HCT116 (cell line): ENCODE measurements around the gene GDAP1L1.

ENCODE experiments used
- CTCF ChIP-seq, 3 experiments: fragments of 200-600 bp in 1 of 3; sonication (generic) in 1 of 3; IDR thresholded peaks in 2 of 3; conservative IDR thresholded peaks in 1 of 3; 2 replicates each; pipeline ENCODE4 v1.5.1; 2012 to 2017; ENCODE audit warnings: low read depth in 2 of 3, low read length in 2 of 3, antibody characterized with exemption in 1 of 3, borderline replicate concordance in 1 of 3, control low read depth in 1 of 3, mild to moderate bottlenecking in 1 of 3, mixed read lengths in 1 of 3, mixed run types in 1 of 3, moderate library complexity in 1 of 3; ENCODE audit not compliant: insufficient read depth in 1 of 3
- EZH2 ChIP-seq: fragments of 200-600 bp; sonication (generic); IDR thresholded peaks from 2 replicates; pipeline ENCODE4 v1.6.1; 2017; ENCODE audit warnings: antibody characterized with exemption, mixed run types
- JUND ChIP-seq: IDR thresholded peaks from 2 replicates; pipeline ENCODE4 v1.6.1; 2012
- MAX ChIP-seq: IDR thresholded peaks from 2 replicates; pipeline ENCODE4 v1.6.1; 2012
- YY1 ChIP-seq: IDR thresholded peaks from 2 replicates; pipeline ENCODE4 v1.6.1; 2011; ENCODE audit warnings: low read length, low read depth, moderate library complexity, mild to moderate bottlenecking; ENCODE audit not compliant: insufficient replicate concordance; ENCODE audit errors: extremely low read depth

GRCh38 chr20:44287272-44288097 lies 40.4 kb downstream of the GDAP1L1 start:
- TF ChIP-seq MAX, result no peak
- no peak for TF ChIP-seq YY1
- no peak for TF ChIP-seq CTCF (IDR thresholded peaks at IDR 0.05 in 2 of 3, conservative IDR thresholded peaks at IDR 0.05 in 1 of 3; ENCODE audit: borderline replicate concordance in 1 of 3, insufficient read depth in 1 of 3, low read depth in 2 of 3, low read length in 2 of 3)
- TF ChIP-seq EZH2, result no peak
- no peak for TF ChIP-seq JUND
